AG09309 (cell line): ENCODE data around the gene HNRNPR.
"Not testable (repeated sequence)": the region's sequence is repeated elsewhere in the genome, so short reads cannot be mapped to it uniquely, and the experiment has no call there.

ENCODE experiments used
- DNase-seq: peaks from one replicate; pipeline ENCODE4 v3.0.0-alpha.2; 2010; ENCODE audit warnings: low read depth
- H3K4me3 ChIP-seq: 2 replicates; pipeline ENCODE4 v1.5.1; 2011; ENCODE audit warnings: mild to moderate bottlenecking, low read depth, low read length, moderate library complexity; ENCODE audit not compliant: control insufficient read depth
- TF ChIP-seq, protein P1 (sequence below): IDR thresholded peaks from 2 replicates; pipeline ENCODE4 v1.5.1; 2011; ENCODE audit warnings: mild to moderate bottlenecking, low read depth, low read length, inconsistent platforms; ENCODE audit not compliant: insufficient read depth, control insufficient read depth; ENCODE audit errors: missing control alignments

Gene HNRNPR

DNA sequence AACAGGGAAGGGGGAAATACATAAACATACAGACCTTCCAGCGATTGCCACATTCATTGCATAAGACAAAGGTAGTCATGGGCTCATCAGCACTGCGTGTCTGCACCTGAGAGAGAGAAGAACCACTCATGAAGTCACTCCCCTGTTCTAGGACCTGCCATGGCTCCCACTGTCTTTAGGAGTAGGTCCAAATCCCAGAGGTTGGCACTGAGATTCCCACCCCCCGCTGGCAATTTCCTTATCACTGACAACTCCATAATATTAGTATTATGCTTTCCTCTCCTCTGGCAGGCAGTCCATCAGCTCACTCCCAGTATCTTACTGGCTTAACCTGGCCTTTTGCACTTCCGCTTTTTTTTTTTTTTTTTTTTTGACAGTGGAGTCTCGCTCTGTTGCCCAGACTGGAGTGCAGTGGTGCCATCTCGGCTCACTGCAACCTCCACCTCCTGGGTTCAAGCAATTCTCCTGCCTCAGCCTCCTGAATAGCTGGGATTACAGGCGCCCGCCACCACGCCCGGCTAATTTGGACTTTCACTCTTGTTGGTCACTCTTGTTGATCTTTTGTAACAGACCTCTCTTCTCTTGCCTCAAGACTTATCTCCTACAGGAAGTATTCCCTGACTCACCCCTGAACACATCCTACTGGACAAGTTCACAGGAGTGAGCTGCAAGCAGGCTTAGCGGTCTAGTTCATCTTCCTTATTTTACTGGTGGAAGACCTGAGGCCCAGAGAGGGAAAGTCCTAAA is 40.4 kb upstream of the HNRNPR start:
- DNase-seq, result no peak
- no peak overlapping the region for H3K4me3 ChIP-seq
- TF ChIP-seq, protein P1, sequence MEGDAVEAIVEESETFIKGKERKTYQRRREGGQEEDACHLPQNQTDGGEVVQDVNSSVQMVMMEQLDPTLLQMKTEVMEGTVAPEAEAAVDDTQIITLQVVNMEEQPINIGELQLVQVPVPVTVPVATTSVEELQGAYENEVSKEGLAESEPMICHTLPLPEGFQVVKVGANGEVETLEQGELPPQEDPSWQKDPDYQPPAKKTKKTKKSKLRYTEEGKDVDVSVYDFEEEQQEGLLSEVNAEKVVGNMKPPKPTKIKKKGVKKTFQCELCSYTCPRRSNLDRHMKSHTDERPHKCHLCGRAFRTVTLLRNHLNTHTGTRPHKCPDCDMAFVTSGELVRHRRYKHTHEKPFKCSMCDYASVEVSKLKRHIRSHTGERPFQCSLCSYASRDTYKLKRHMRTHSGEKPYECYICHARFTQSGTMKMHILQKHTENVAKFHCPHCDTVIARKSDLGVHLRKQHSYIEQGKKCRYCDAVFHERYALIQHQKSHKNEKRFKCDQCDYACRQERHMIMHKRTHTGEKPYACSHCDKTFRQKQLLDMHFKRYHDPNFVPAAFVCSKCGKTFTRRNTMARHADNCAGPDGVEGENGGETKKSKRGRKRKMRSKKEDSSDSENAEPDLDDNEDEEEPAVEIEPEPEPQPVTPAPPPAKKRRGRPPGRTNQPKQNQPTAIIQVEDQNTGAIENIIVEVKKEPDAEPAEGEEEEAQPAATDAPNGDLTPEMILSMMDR, result no peak

DNA sequence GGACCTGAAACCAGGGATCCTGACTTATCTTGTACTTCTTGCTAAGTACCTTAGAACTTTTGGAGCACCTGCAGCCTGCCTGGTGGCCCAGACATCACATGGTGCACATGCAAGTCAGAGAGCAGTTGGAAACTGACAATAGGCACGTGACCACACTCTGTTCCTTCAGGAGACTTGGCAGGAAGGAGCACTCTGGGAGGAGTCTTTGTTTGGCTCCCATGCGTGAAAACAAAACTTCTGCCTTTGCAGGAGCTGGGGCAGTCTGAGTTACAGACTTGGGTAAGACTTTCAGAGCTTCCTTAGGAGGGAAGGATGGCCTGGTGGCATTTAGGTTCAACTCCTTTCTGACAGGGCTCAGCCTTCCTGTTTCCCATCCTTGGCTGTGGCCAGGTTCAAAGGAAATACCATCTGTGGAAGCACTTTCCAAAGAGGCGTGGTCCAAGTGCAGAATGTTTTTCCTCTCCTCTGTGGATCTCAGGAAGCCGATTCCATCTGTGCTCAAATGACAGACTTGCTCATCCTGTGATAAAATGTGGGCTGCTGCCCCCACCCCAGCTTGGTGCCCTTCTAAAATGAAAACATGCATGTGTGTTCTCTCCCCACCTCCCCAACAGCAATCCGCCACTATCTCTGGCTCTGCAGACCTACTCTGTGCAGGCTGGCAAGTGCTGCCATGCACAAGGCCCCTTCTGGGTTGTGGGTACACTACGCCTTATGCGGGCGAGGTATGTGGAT is 39.7 kb upstream of the HNRNPR start:
- DNase-seq, result no peak
- H3K4me3 ChIP-seq, result no peak overlapping the region
- TF ChIP-seq, protein P1, result no peak

DNA sequence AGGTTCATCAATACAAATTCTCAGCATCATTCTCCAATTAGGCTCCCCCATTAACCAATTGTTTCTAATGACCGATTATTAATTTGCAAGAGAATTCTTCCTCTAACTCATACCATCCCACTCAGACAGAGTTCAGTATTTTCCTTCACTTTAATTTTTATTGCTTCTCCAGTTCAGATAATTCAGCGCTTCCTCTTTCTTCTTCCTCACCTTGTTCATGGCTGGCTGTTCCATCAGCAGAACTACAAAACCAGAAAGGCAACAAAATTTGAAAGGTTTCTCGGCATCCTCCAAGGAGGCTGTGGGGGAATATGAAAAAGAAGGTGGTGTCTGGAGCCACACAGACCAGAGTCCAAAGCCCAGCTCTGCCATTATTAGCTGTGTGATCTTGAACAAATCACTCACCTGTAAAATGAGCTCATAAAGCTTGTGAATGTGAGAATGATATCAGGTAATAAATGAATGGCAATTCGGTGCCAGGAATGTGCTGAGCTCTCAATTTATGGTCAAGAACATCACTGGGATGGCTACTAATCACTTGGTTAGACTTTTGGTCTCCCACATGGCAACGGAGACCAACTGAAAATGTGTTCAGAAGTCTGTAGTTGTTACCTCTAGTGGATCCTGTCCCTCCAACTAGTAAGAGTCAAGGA is 37.3 kb upstream of the HNRNPR start:
- TF ChIP-seq, protein P1, result no peak
- DNase-seq, result no peak
- H3K4me3 ChIP-seq, result no peak overlapping the region

DNA sequence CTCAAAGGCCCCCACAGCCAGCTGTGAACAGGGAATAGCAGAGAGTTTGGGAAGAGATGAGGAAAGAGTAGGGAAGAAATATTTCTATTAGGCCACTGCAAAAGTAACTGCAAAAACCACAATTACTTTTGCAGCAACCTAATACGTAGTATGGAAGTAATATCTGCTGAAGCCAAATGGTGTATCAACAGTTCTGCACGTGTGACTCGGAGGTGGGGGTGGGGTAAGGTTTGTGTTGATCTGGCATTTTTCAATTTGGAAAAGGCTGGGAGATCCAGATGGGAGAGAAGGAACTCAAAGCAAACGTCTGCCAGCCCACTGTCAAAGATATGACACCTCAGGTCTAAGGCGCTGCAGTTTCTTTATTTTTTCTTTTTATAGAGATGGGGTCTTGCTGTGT is 36.6 kb upstream of the HNRNPR start:
- TF ChIP-seq, protein P1, result no peak
- DNase-seq, result no peak
- H3K4me3 ChIP-seq, result no peak overlapping the region

DNA sequence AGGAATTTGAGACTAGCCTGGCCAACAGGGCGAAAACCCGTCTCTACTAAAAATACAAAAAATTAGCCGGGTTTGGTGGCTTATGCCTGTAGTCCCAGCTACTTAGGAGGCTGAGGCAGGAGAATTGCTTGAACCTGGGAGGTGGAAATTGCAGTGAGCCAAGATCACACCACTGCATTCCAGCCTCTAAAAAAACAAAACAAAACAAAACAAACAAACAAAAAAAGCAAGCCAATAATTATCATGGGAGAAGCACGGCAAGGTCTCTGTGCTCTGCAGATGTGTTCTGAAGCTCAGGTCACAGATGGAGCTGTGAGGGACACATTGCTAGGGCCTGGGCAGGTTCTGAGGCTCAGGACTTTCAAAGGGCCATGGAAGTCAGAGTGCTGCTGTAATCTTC is 36.2 kb upstream of the HNRNPR start:
- not testable (repeated sequence) for H3K4me3 ChIP-seq, DNase-seq

DNA sequence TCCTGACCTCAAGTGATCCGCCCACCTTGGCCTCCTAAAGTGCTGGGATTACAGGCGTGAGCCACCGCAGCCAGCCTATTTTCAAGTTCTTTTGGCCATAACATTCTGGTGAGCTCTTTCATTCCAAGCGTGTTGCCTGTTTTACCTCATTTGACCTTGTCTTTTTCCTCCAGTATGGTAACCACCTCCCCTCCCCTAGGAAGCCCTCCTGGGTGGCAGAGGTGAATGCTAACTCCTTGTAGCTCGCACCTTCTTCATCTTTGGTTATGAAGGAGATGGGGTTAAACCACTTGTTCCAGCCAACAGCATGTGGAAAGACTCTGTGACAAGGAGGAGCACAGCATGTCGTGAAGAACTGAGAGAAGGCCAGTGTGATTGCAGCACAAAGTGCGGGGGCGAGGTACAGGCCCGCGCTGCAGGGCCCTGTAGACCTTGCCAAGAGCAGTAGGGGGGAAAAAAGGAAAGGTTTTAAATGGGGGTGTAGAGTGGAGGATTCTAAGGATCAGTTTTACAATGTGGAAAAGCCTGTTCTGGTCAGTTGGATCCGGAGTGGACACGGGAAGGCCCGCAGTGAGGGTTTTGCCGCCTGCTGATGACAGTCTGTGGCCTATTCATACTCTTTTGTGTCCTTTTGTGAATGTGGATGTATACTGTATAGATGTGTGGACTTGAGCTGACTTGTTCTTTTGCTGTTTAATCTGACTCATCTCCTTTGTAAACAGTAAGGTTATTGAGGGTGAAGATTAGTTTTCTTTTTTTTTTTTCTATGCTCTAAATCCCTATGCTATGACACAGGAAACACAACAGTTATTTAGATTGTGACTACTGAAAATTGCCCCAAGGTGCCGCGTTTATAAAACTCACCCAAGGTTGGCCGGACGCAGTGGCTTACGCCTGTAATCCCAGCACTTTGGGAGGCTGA is 33.1 kb upstream of the HNRNPR start:
- DNase-seq, result no peak
- TF ChIP-seq, protein P1, result no peak
- H3K4me3 ChIP-seq, result no peak overlapping the region

DNA sequence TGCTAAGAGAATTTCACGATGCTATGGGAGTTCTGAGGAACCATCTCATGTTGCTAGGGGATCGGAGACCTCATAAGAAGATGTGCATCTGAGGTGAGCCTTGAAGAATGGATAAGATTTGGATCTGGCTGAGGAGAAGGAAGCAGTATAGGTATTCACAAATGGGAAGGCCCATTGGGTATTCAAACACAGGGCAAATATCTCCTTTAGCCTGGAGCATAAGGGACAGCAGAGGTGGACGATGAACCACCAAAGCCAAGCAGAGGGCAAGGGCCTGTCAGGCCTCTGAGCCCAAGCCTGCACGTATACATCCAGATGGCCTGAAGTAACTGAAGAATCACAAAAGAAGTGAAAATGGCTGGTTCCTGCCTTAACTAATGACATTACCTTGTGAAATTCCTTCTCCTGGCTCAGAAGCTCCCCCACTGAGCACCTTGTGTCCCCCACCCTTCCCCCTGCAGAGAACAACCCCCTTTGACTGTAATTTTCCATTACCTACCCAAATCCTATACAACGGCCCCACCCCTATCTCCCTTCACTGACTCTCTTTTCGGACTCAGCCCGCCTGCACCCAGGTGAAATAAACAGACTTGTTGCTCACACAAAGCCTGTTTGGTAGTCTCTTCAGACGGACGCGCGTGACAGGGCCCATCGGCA is 30.1 kb upstream of the HNRNPR start:
- not testable (repeated sequence) for DNase-seq

More for the DNA sequence above, 30.1 kb upstream of the HNRNPR start:
- H3K4me3 ChIP-seq, result not testable (repeated sequence)
